Measurements from ENCODE around the gene GDAP2.
"Not testable (repeated sequence)": the region's sequence is repeated elsewhere in the genome, so short reads cannot be mapped to it uniquely, and the experiment has no call there.

Gene GDAP2

GRCh38 chr1:117899801-117900200 is 29.6 kb downstream of the GDAP2 start:
- DNase-seq (ENCODE audit: low read depth): no peak

- no peak for DNase-seq (ENCODE audit: low read depth)
These were observed 31.9 kb downstream of the GDAP2 start for GRCh38 chr1:117897551-117897950.

GRCh38 chr1:117895482-117896114 is 33.8 kb downstream of the GDAP2 start:
- DNase-seq (ENCODE audit: low read depth): peak; percentile 36

GRCh38 chr1:117894078-117894477 is 35.3 kb downstream of the GDAP2 start:
- DNase-seq (ENCODE audit: low read depth): no peak

GRCh38 chr1:117892512-117892911 is 36.9 kb downstream of the GDAP2 start:
- DNase-seq (ENCODE audit: low read depth): no peak

GRCh38 chr1:117890452-117890851 is 39.0 kb downstream of the GDAP2 start:
- no peak for DNase-seq (ENCODE audit: low read depth)

- DNase-seq (ENCODE audit: low read depth): no peak
These were observed 43.2 kb downstream of the GDAP2 start for GRCh38 chr1:117886101-117886795.

GRCh38 chr1:117883616-117884015 is 45.8 kb downstream of the GDAP2 start:
- no peak for DNase-seq (ENCODE audit: low read depth)

GRCh38 chr1:117879284-117879683 is 50.1 kb downstream of the GDAP2 start:
- DNase-seq (ENCODE audit: low read depth): no peak

- DNase-seq (ENCODE audit: low read depth): no peak
These were observed 51.6 kb downstream of the GDAP2 start for GRCh38 chr1:117877823-117878222.

- no peak for DNase-seq (ENCODE audit: low read depth)
These were observed 58.4 kb downstream of the GDAP2 start for GRCh38 chr1:117871013-117871412.

GRCh38 chr1:117861694-117862093 is 67.7 kb downstream of the GDAP2 start:
- no peak for DNase-seq (ENCODE audit: low read depth)

- DNase-seq (ENCODE audit: low read depth): no peak
These were observed 68.4 kb downstream of the GDAP2 start for GRCh38 chr1:117860896-117861610.

GRCh38 chr1:117859901-117860300 is 69.5 kb downstream of the GDAP2 start:
- DNase-seq (ENCODE audit: low read depth): no peak

GRCh38 chr1:117857418-117857817 is 72.0 kb downstream of the GDAP2 start:
- no peak for DNase-seq (ENCODE audit: low read depth)

GRCh38 chr1:117852853-117853553 is 76.4 kb downstream of the GDAP2 start:
- DNase-seq (ENCODE audit: low read depth): no peak

- DNase-seq (ENCODE audit: low read depth): no peak
These were observed 77.7 kb downstream of the GDAP2 start for GRCh38 chr1:117851687-117852086.

GRCh38 chr1:117846674-117847425 is 82.6 kb downstream of the GDAP2 start:
- DNase-seq (ENCODE audit: low read depth): no peak

- DNase-seq (ENCODE audit: low read depth): not testable (repeated sequence)
These were observed 84.9 kb downstream of the GDAP2 start for GRCh38 chr1:117844478-117844877.

GRCh38 chr1:117843791-117844190 is 85.6 kb downstream of the GDAP2 start:
- no peak for DNase-seq (ENCODE audit: low read depth)

- DNase-seq (ENCODE audit: low read depth): no peak
These were observed 86.8 kb downstream of the GDAP2 start for GRCh38 chr1:117842408-117843170.
